SU-DHL-6 (cell line): ENCODE measurements around the gene RASA3.

Experiments used
- H2AFZ ChIP-seq: fragments of 200-600 bp; sonication (generic); 2 replicates; pipeline ENCODE4 v1.6.1; 2014; ENCODE audit warnings: low read depth, mild to moderate bottlenecking, moderate library complexity, mixed read lengths, antibody characterized with exemption, low read length; ENCODE audit not compliant: severe bottlenecking
- H3F3A ChIP-seq: fragments of 200-600 bp; shearing (Covaris generic); 2 replicates; pipeline ENCODE4 v1.6.0; 2016; ENCODE audit warnings: antibody characterized with exemption, mild to moderate bottlenecking; ENCODE audit not compliant: insufficient read depth
- H3K27ac ChIP-seq: fragments of 200-600 bp; sonication (generic); 2 replicates; pipeline ENCODE4 v1.5.1; 2016; ENCODE audit warnings: low read depth, mild to moderate bottlenecking, low read length, moderate library complexity, mixed read lengths
- H3K27me3 ChIP-seq: fragments of 200-600 bp; sonication (generic), shearing (Covaris generic); 2 replicates; pipeline ENCODE4 v1.6.0; 2014; ENCODE audit warnings: mild to moderate bottlenecking, low read length
- H3K36me3 ChIP-seq: fragments of 200-600 bp; sonication (generic); 2 replicates; pipeline ENCODE4 v1.6.1; 2014; ENCODE audit warnings: mild to moderate bottlenecking, low read length, mixed read lengths
- H3K4me2 ChIP-seq: fragments of 300-600, 200-600 bp; shearing (Covaris generic), sonication (generic); 2 replicates; pipeline ENCODE4 v1.6.0; 2014; ENCODE audit warnings: low read length, low read depth, mild to moderate bottlenecking; ENCODE audit not compliant: poor library complexity, severe bottlenecking
- H3K4me3 ChIP-seq: fragments of 200-600 bp; sonication (generic); 2 replicates; pipeline ENCODE4 v1.5.1; 2014; ENCODE audit warnings: antibody characterized with exemption, low read length, mild to moderate bottlenecking, mixed read lengths; ENCODE audit not compliant: insufficient read depth, poor library complexity, severe bottlenecking
- H3K79me2 ChIP-seq: fragments of 200-600 bp; sonication (generic); 2 replicates; pipeline ENCODE4 v1.6.1; 2014; ENCODE audit warnings: mild to moderate bottlenecking, low read length, moderate library complexity; ENCODE audit not compliant: insufficient read depth
- H3K9ac ChIP-seq: fragments of 200-600 bp; sonication (generic); 2 replicates; pipeline ENCODE4 v1.7.0; 2014; ENCODE audit warnings: mild to moderate bottlenecking, low read length
- H3K9me2 ChIP-seq: fragments of 200-600 bp; sonication (generic); replicated peaks from 2 replicates; pipeline ENCODE4 v1.6.1; 2014; ENCODE audit warnings: low read length; ENCODE audit not compliant: insufficient read depth
- H3K9me3 ChIP-seq: fragments of 200-600 bp; sonication (generic); 2 replicates; pipeline ENCODE4 v1.6.1; 2014; ENCODE audit warnings: low read length, mixed read lengths; ENCODE audit not compliant: insufficient read depth
- H4K20me1 ChIP-seq: fragments of 200-600 bp; sonication (generic); 2 replicates; pipeline ENCODE4 v1.6.1; 2014; ENCODE audit warnings: low read depth, mild to moderate bottlenecking, antibody characterized with exemption, low read length, moderate library complexity, mixed read lengths
- EZH2phosphoT487 ChIP-seq: fragments of 200-600 bp; sonication (generic), shearing (Covaris generic); conservative IDR thresholded peaks from 2 replicates; pipeline ENCODE4 v1.6.1; 2018; ENCODE audit warnings: mild to moderate bottlenecking, antibody characterized with exemption, low read length, moderate library complexity, mixed read lengths
- TF ChIP-seq, protein P1 (sequence below): fragments of 200-600 bp; sonication (generic); IDR thresholded peaks from one replicate; pipeline ENCODE4 v1.5.1; 2017; ENCODE audit warnings: antibody characterized with exemption, mild to moderate bottlenecking, low read length, moderate library complexity; ENCODE audit not compliant: insufficient read depth, poor library complexity, severe bottlenecking

Gene RASA3

DNA sequence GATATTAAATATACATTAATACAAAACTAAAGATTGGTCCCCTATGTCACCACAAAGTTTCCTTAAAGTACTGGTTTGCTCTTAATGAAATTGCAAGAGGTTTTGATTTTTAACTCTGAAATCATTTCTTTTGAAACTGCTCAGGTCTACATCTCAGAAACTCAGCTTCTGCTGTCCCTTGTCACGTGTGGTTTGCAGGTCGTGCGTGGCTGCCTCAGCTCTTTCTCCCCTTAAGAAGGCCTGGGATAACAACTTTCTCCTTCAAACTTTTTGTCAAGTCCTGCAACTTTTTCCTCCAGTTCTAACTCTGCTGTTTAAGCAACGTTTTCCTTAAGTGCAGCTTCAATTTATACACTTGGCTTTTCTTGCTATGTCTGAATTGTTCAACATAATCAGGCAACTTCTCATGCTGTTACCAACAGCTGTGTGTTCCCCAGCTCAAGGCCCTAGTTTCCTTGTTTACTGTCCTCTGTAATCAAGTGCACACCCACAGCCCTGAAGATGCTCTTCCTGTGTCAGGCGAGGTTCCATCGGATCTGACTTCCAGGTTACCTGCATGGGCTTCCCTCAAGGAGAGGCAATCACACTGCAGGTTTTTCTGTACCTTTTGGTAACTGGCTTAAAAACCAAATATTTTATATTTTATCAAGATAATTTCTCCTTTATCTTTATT, 172.0 kb downstream of the RASA3 start:
- Histone ChIP-seq H3K27me3 (no peaks in the 10 kb centered on the region), H3K9me2 (no peaks in the 10 kb centered on the region), H3K9me3 (peaks cover 21% of the 10 kb centered on the region), H3K27ac (no peak overlapping the region), H3K4me2 (no peak overlapping the region), H2AFZ (no peak overlapping the region), H3F3A (no peaks in the 10 kb centered on the region), H3K36me3 (0 out of 2 replicates have a peak, but pooled peaks cover 6% of the 10 kb centered on the region), H4K20me1 (no peaks in the 10 kb centered on the region), H3K9ac (no peak overlapping the region), H3K4me3 (no peak overlapping the region), H3K79me2 (no peaks in the 10 kb centered on the region)
- no peak for TF ChIP-seq EZH2phosphoT487
- TF ChIP-seq, protein P1, sequence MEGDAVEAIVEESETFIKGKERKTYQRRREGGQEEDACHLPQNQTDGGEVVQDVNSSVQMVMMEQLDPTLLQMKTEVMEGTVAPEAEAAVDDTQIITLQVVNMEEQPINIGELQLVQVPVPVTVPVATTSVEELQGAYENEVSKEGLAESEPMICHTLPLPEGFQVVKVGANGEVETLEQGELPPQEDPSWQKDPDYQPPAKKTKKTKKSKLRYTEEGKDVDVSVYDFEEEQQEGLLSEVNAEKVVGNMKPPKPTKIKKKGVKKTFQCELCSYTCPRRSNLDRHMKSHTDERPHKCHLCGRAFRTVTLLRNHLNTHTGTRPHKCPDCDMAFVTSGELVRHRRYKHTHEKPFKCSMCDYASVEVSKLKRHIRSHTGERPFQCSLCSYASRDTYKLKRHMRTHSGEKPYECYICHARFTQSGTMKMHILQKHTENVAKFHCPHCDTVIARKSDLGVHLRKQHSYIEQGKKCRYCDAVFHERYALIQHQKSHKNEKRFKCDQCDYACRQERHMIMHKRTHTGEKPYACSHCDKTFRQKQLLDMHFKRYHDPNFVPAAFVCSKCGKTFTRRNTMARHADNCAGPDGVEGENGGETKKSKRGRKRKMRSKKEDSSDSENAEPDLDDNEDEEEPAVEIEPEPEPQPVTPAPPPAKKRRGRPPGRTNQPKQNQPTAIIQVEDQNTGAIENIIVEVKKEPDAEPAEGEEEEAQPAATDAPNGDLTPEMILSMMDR, result no peak

DNA sequence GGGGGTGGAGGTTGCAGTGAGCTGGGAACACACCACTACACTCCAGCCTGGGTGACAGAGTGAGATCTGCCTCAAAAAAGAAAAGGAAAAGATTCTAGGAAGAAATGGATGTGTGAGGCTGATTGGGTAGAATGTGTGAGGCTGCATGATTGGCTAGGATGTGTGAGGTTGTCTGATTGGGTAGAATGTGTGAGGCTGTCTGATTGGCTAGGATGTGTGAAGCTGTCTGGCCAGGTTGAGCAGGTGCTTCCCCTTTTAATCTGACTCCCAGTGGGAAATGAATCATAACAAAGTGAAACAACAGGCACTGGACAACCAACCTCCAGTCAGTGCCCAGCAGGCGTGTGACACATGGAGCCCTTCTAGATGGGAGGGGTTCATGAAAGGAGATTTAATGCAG, 173.2 kb downstream of the RASA3 start:
- Histone ChIP-seq H3K27me3 (no peaks in the 10 kb centered on the region), H4K20me1 (no peaks in the 10 kb centered on the region), H3K36me3 (0 out of 2 replicates have a peak, but pooled peaks cover 6% of the 10 kb centered on the region), H3K27ac (no peak overlapping the region), H2AFZ (no peak overlapping the region), H3K9ac (no peak overlapping the region), H3F3A (no peaks in the 10 kb centered on the region), H3K4me2 (no peak overlapping the region), H3K4me3 (no peak overlapping the region), H3K79me2 (no peaks in the 10 kb centered on the region), H3K9me3 (peaks cover 21% of the 10 kb centered on the region), H3K9me2 (no peaks in the 10 kb centered on the region)
- TF ChIP-seq, protein P1, result no peak
- no peak for TF ChIP-seq EZH2phosphoT487

DNA sequence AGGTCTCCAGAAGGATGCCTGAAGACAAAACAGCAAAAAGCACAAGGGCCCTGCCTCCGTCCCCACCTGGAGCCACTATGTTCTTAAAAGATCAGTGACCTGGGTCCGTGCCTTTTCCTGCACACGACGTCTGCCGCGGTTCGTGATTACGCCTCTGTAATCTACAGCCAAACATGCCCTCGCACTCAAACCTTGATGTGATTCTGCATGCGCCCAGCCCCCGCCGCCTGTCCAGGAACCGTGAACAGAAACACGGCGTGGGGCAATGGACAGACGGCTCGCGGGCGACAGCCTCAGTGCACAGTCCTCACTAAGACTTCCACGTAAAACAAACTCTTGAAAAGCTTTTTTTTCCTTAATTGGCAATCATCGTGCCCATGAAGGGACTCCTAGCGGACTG, 174.1 kb downstream of the RASA3 start:
- no peak for TF ChIP-seq EZH2phosphoT487
- TF ChIP-seq, protein P1, result no peak
- H4K20me1 ChIP-seq, result no peaks in the 10 kb centered on the region
- 0 out of 2 replicates have a peak, but pooled peaks cover 6% of the 10 kb centered on the region for H3K36me3 ChIP-seq
- no peaks in the 10 kb centered on the region for H3K27me3 ChIP-seq
- H3K4me3 ChIP-seq, result no peak overlapping the region
- no peaks in the 10 kb centered on the region for H3K79me2 ChIP-seq
- no peaks in the 10 kb centered on the region for H3F3A ChIP-seq
- no peaks in the 10 kb centered on the region for H3K9me2 ChIP-seq
- peaks cover 21% of the 10 kb centered on the region for H3K9me3 ChIP-seq
- no peak overlapping the region for H3K9ac ChIP-seq
- H3K4me2 ChIP-seq, result no peak overlapping the region
- H2AFZ ChIP-seq, result no peak overlapping the region
- H3K27ac ChIP-seq, result no peak overlapping the region
